Endothelial cell of umbilical vein (primary cell): Measurements from ENCODE around the gene TUBA4A. TPM values are rescaled to one million over a fixed set of nuclear protein-coding genes. Genes with fewer than 3 reads are reported as not detected.

Experiments
- BruUV-seq: library from RNA; stranded (reverse); fragments of 400-500 nt; replicated peaks from 2 replicates; lab custom pipeline; 2021; lab: Mats Ljungman, UMichigan
- CTCF ChIA-PET: fragments of 300-600, 350-600 bp; sonication (Branson Sonifier 250); formaldehyde crosslinking; loops from one replicate; lab custom pipeline; 2021; ENCODE audit warnings: antibody characterized with exemption, inconsistent platforms; lab: Charles Lee
- POLR2A ChIA-PET: fragments of 300-600, 350-600 bp; sonication (Branson Sonifier 250); formaldehyde crosslinking; loops from one replicate; lab custom pipeline; 2021; ENCODE audit warnings: antibody characterized with exemption, inconsistent platforms; lab: Charles Lee
- DNase-seq: peaks from one replicate; pipeline ENCODE4 v3.0.0-alpha.2; 2011; ENCODE audit warnings: low read depth, low spot score
- FAIRE-seq: peaks from 2 replicates; lab custom pipeline; 2011; peaks lifted over from hg19 to GRCh38; lab: Jason Lieb, UNC
- H2AFZ ChIP-seq: 2 replicates; pipeline ENCODE4 v1.6.0; 2012; ENCODE audit warnings: low read depth, low read length, control low read depth, inconsistent platforms
- H3K27ac ChIP-seq: 2 replicates; pipeline ENCODE4 v1.5.1; 2011; ENCODE audit warnings: low read depth, mild to moderate bottlenecking, control low read depth, low read length, moderate library complexity; ENCODE audit not compliant: insufficient read depth
- H3K27me3 ChIP-seq, 2 experiments: 2 replicates each; pipeline versions ENCODE4 v1.6.0 to v1.6.1; 2011; ENCODE audit warnings: low read length in 2 of 2, mixed read lengths in 1 of 2; ENCODE audit not compliant: control insufficient read depth in 2 of 2, insufficient read depth in 2 of 2
- H3K36me3 ChIP-seq, 2 experiments: 2 replicates in 1 of 2; 3 replicates in 1 of 2; pipeline ENCODE4 v1.5.1; 2011; ENCODE audit warnings: low read length in 2 of 2, mild to moderate bottlenecking in 1 of 2, moderate library complexity in 1 of 2; ENCODE audit not compliant: control insufficient read depth in 2 of 2, insufficient read depth in 2 of 2; ENCODE audit errors: extremely low read depth in 1 of 2
- H3K4me1 ChIP-seq: 3 replicates; pipeline ENCODE4 v1.5.1; 2011; ENCODE audit warnings: mild to moderate bottlenecking, low read length; ENCODE audit not compliant: control insufficient read depth, insufficient read depth; ENCODE audit errors: extremely low read depth
- H3K4me2 ChIP-seq: 2 replicates; pipeline ENCODE4 v1.6.1; 2011; ENCODE audit warnings: low read length, control low read depth, mixed read lengths; ENCODE audit not compliant: insufficient read depth
- H3K4me3 ChIP-seq, 3 experiments: fragments of 200-600 bp in 1 of 3; sonication (generic), shearing (Covaris generic) in 1 of 3; replicated peaks in 1 of 3; 2 replicates each; pipeline ENCODE4 v1.5.1; 2011 to 2016; ENCODE audit warnings: control low read depth in 3 of 3, low read length in 3 of 3, mild to moderate bottlenecking in 2 of 3, inconsistent platforms in 1 of 3, low read depth in 1 of 3, moderate library complexity in 1 of 3; ENCODE audit not compliant: insufficient read depth in 1 of 3
- H3K79me2 ChIP-seq: 2 replicates; pipeline ENCODE4 v1.6.0; 2012; ENCODE audit warnings: low read length, inconsistent platforms; ENCODE audit not compliant: control insufficient read depth, insufficient read depth
- H3K9ac ChIP-seq: replicated peaks from 2 replicates; pipeline ENCODE3; 2011; ENCODE audit warnings: low read length, control low read depth; ENCODE audit not compliant: insufficient read depth; ENCODE audit errors: extremely low read depth
- H3K9me1 ChIP-seq: replicated peaks from 3 replicates; pipeline ENCODE4 v1.6.0; 2011; ENCODE audit warnings: mild to moderate bottlenecking, low read length; ENCODE audit not compliant: control insufficient read depth, insufficient read depth; ENCODE audit errors: extremely low read depth
- H3K9me3 ChIP-seq: replicated peaks from 2 replicates; pipeline ENCODE4 v1.5.1; 2012; ENCODE audit warnings: low read length, inconsistent platforms; ENCODE audit not compliant: control insufficient read depth, insufficient read depth
- H4K20me1 ChIP-seq: replicated peaks from 2 replicates; pipeline ENCODE3; 2011; ENCODE audit warnings: mild to moderate bottlenecking, low read length; ENCODE audit not compliant: control insufficient read depth, insufficient read depth; ENCODE audit errors: extremely low read depth
- CTCF ChIP-seq, 2 donors: IDR thresholded peaks; 1 replicate in 1 of 2; 2 replicates in 1 of 2; pipeline ENCODE4 v1.5.1; 2011; ENCODE audit warnings: low read length in 2 of 2, mild to moderate bottlenecking in 2 of 2, moderate library complexity in 2 of 2, control low read depth in 1 of 2, inconsistent platforms in 1 of 2, low read depth in 1 of 2; ENCODE audit not compliant: insufficient read depth in 1 of 2; ENCODE audit errors: extremely low read depth in 1 of 2
- EZH2 ChIP-seq: IDR thresholded peaks from 2 replicates; pipeline ENCODE4 v1.6.1; 2012; ENCODE audit warnings: borderline replicate concordance, low read depth, mild to moderate bottlenecking, moderate library complexity, low read length, inconsistent platforms; ENCODE audit not compliant: severe bottlenecking
- FOS ChIP-seq: IDR thresholded peaks from 2 replicates; pipeline ENCODE4 v1.6.1; 2011; ENCODE audit warnings: mild to moderate bottlenecking, low read length, moderate library complexity, borderline replicate concordance; ENCODE audit not compliant: insufficient read depth
- GATA2 ChIP-seq: IDR thresholded peaks from 2 replicates; pipeline ENCODE4 v1.7.0; 2011; ENCODE audit warnings: low read depth, mild to moderate bottlenecking, moderate library complexity, mixed read lengths, low read length; ENCODE audit not compliant: insufficient read length, insufficient read depth
- JUN ChIP-seq: IDR thresholded peaks from 2 replicates; pipeline ENCODE4 v1.6.1; 2011; ENCODE audit warnings: borderline replicate concordance, low read depth; ENCODE audit not compliant: insufficient read length, insufficient read depth
- MAX ChIP-seq: IDR thresholded peaks from 2 replicates; pipeline ENCODE4 v1.6.1; 2011; ENCODE audit not compliant: insufficient read depth, insufficient read length
- MYC ChIP-seq: IDR thresholded peaks from one replicate; pipeline ENCODE4 v1.6.1; 2011; ENCODE audit warnings: mild to moderate bottlenecking, low read depth, low read length
- POLR2A ChIP-seq: IDR thresholded peaks from 2 replicates; pipeline ENCODE4 v1.6.1; 2012; ENCODE audit warnings: low read depth, mild to moderate bottlenecking, control low read depth, low read length
- POLR2AphosphoS5 ChIP-seq: IDR thresholded peaks from 2 replicates; pipeline ENCODE4 v1.6.1; 2012; ENCODE audit warnings: low read depth, mild to moderate bottlenecking, control low read depth, low read length, moderate library complexity; ENCODE audit not compliant: insufficient read depth
- dilution Hi-C: fragments of 300-500 bp; cut with MboI; formaldehyde crosslinking; loops from one replicate; pipeline ENCODE4 v1.15.0; 2019; ENCODE audit warnings: low sequenced_read_pairs; ENCODE audit not compliant: extremely low pct_ligation_motif_present
- intact Hi-C: fragments of 100-400 bp; cut with micrococcal nuclease; formaldehyde crosslinking; loops from one replicate; pipeline ENCODE4 v1.10.0; 2022
- polyA plus RNA-seq, 4 experiments: library from polyadenylated mRNA; depleted of rRNA in 3 of 4; stranded (reverse) in 3 of 4; unstranded in 1 of 4; fragments of >200 nt; gene quantifications; 2 replicates each; pipeline versions ENCODE4 v1.2.1 to v1.2.3, GENCODE V29; 2011 to 2012; ENCODE audit warnings: missing spikeins in 1 of 4
- total RNA-seq: library from RNA; stranded (reverse); gene quantifications from 2 replicates; pipeline ENCODE4 v1.2.3, GENCODE V29; 2021

Gene TUBA4A
- total and polyA plus RNA-seq, 2 donors (not counting 3 experiments of a cell fraction or from before 2014, with no cell fraction given) = 16.5 to 24.8 TPM

- CTCF ChIA-PET = interaction anchor here (12.6 kb wide), 1 partner anchor 13 kb away, joined by 253 read pairs; no protein-coding TSS in a partner anchor
- BruUV-seq = no TSS peak
- Histone ChIP-seq H3K36me3 (peaks cover 0 to 21% of the 10 kb centered on the region in 2 experiments), H3K4me2 (no peak overlapping the region), H3K27me3 (no peaks in the 10 kb centered on the region), H3K4me3 (no peak overlapping the region), H3K9ac (no peak overlapping the region), H3K4me1 (peaks cover 17% of the 10 kb centered on the region), H3K9me3 (no peaks in the 10 kb centered on the region), H4K20me1 (no peaks in the 10 kb centered on the region), H3K27ac (no peak overlapping the region), H3K9me1 (no peaks in the 10 kb centered on the region), H3K79me2 (no peaks in the 10 kb centered on the region), H2AFZ (no peak overlapping the region)
- dilution Hi-C loops (no loop called here), intact Hi-C loops (no loop called here)
- no peak for FAIRE-seq
- no peak for DNase-seq
- TF ChIP-seq MAX = no peak
- no peak for TF ChIP-seq GATA2
- TF ChIP-seq FOS = no peak
- no peak for TF ChIP-seq CTCF (IDR thresholded peaks at IDR 0.05; ENCODE audit: extremely low read depth in 1 of 2, insufficient read depth in 1 of 2, low read depth in 1 of 2, low read length in 2 of 2)
- no peak for TF ChIP-seq EZH2
- no peak for TF ChIP-seq JUN
- TF ChIP-seq POLR2AphosphoS5 = no peak
- TF ChIP-seq MYC = no peak
- TF ChIP-seq POLR2A = no peak
- POLR2A ChIA-PET = no interaction called here
These were observed 27.9 kb upstream of the TUBA4A start for GRCh38 chr2:219281588-219281987.
